ENCODE measurements around the gene ZNF407. TPM values are rescaled to one million over a fixed set of nuclear protein-coding genes. Genes with fewer than 3 reads are reported as not detected.

Gene ZNF407
- total RNA-seq, 1 experiment from 2014 or later = 7.6 TPM

- no peak for ATAC-seq
- H3K4me2 ChIP-seq (ENCODE audit: low read length) = no peak overlapping the region
- POLR2A ChIA-PET = no interaction called here
- H3K27ac ChIP-seq (ENCODE audit: low read depth, low read length) = no peak overlapping the region
- RAD21 ChIA-PET (ENCODE audit: low non-redundant PET in 1 of 2, low total read pairs in 2 of 2, uncharacterized antibody in 2 of 2, unreplicated experiment in 2 of 2) = no interaction called here
- no peaks in the 10 kb centered on the region for H3K4me1 ChIP-seq (ENCODE audit: control insufficient read depth in 1 of 2, insufficient read depth in 2 of 2, low read length in 2 of 2)
- TF ChIP-seq POLR2AphosphoS5 (IDR thresholded peaks at IDR 0.05; ENCODE audit: low read depth, low read length) (no peak), ZNF274 (IDR thresholded peaks at IDR 0.05; ENCODE audit: low read depth, low read length) (no peak), CBX3 (IDR thresholded peaks at IDR 0.05; ENCODE audit: low read depth) (no peak), SRF (IDR thresholded peaks at IDR 0.05; ENCODE audit: low read depth) (no peak), RAD21 (IDR thresholded peaks at IDR 0.05; ENCODE audit: low read depth) (no peak)
- no peaks in the 10 kb centered on the region for H3K9me2 ChIP-seq (ENCODE audit: insufficient read depth)
- no peak overlapping the region for H3K4me3 ChIP-seq (replicated peaks in 1 of 2; ENCODE audit: low read depth in 1 of 2, low read length in 2 of 2)
- no peak overlapping the region for H3K9ac ChIP-seq (ENCODE audit: low read length)
- H3K36me3 ChIP-seq (ENCODE audit: control insufficient read depth in 1 of 2, insufficient read depth in 2 of 2, low read length in 2 of 2) = no peaks in the 10 kb centered on the region
- no peak overlapping the region for H2AFZ ChIP-seq (ENCODE audit: low read depth, low read length, poor library complexity, severe bottlenecking)
- H3K27me3 ChIP-seq (ENCODE audit: insufficient read depth, low read length) = no peaks in the 10 kb centered on the region
- CTCF ChIA-PET = no interaction called here
- no peaks in the 10 kb centered on the region for H4K20me1 ChIP-seq (ENCODE audit: insufficient read depth)
- H3K9me3 ChIP-seq (ENCODE audit: control insufficient read depth in 1 of 2, insufficient read depth in 1 of 2, low read depth in 1 of 2, low read length in 2 of 2) = no peaks in the 10 kb centered on the region
- no TSS peak for BruUV-seq (replicated peaks)
- no peak for DNase-seq (ENCODE audit: low read depth, low spot score)
- H3K79me2 ChIP-seq (ENCODE audit: insufficient read depth, low read length) = no peaks in the 10 kb centered on the region
- intact Hi-C loops (cut with micrococcal nuclease) = no loop called here
These were observed 317.0 kb downstream of the ZNF407 start for GRCh38 chr18:74914648-74915047.

GRCh38 chr18:74916773-74917393 is 319.2 kb downstream of the ZNF407 start:
- DNase-seq (ENCODE audit: low read depth, low spot score) (no peak), ATAC-seq (no peak)
- H4K20me1 ChIP-seq (ENCODE audit: insufficient read depth) = no peaks in the 10 kb centered on the region
- H2AFZ ChIP-seq (ENCODE audit: low read depth, low read length, poor library complexity, severe bottlenecking) = no peak overlapping the region
- no peaks in the 10 kb centered on the region for H3K36me3 ChIP-seq (ENCODE audit: control insufficient read depth in 1 of 2, insufficient read depth in 2 of 2, low read length in 2 of 2)
- no peaks in the 10 kb centered on the region for H3K27me3 ChIP-seq (ENCODE audit: insufficient read depth, low read length)
- no peak overlapping the region for H3K4me3 ChIP-seq (replicated peaks in 1 of 2; ENCODE audit: low read depth in 1 of 2, low read length in 2 of 2)
- TF ChIP-seq SP1 (IDR thresholded peaks at IDR 0.05; ENCODE audit: low read depth) (no peak), EZH2 (IDR thresholded peaks at IDR 0.05) (no peak), TCF7L2 (IDR thresholded peaks at IDR 0.05; ENCODE audit: borderline replicate concordance, extremely low read depth, insufficient read depth, insufficient read length) (no peak), ZFX (IDR thresholded peaks at IDR 0.05) (no peak), POLR2A (IDR thresholded peaks at IDR 0.05; ENCODE audit: borderline replicate concordance, extremely low read depth, insufficient read depth, insufficient read length) (no peak)
- no peak overlapping the region for H3K9ac ChIP-seq (ENCODE audit: low read length)
- no peak overlapping the region for H3K4me2 ChIP-seq (ENCODE audit: low read length)
- H3K27ac ChIP-seq (ENCODE audit: low read depth, low read length) = no peak overlapping the region
- ChIA-PET POLR2A (no interaction called here), CTCF (no interaction called here), RAD21 (ENCODE audit: low non-redundant PET in 1 of 2, low total read pairs in 2 of 2, uncharacterized antibody in 2 of 2, unreplicated experiment in 2 of 2) (no interaction called here)
- intact Hi-C loops (cut with micrococcal nuclease) = no loop called here
- BruUV-seq (replicated peaks) = no TSS peak
- no peaks in the 10 kb centered on the region for H3K4me1 ChIP-seq (ENCODE audit: control insufficient read depth in 1 of 2, insufficient read depth in 2 of 2, low read length in 2 of 2)
- H3K9me2 ChIP-seq (ENCODE audit: insufficient read depth) = no peaks in the 10 kb centered on the region
- no peaks in the 10 kb centered on the region for H3K9me3 ChIP-seq (ENCODE audit: control insufficient read depth in 1 of 2, insufficient read depth in 1 of 2, low read depth in 1 of 2, low read length in 2 of 2)
- no peaks in the 10 kb centered on the region for H3K79me2 ChIP-seq (ENCODE audit: insufficient read depth, low read length)
